HG03460 (cell line): ENCODE measurements around the gene DNAJC18.

ENCODE experiments used
- ATAC-seq: cut with Tn5 transposase; IDR thresholded peaks from one replicate; pipeline ENCODE4 v1.9.1; 2021; ENCODE audit not compliant: unreplicated experiment

The DNAJC18 gene

GRCh38 chr5:139406963-139407362, 32.4 kb downstream of the DNAJC18 start:
- no peak for ATAC-seq

DNA sequence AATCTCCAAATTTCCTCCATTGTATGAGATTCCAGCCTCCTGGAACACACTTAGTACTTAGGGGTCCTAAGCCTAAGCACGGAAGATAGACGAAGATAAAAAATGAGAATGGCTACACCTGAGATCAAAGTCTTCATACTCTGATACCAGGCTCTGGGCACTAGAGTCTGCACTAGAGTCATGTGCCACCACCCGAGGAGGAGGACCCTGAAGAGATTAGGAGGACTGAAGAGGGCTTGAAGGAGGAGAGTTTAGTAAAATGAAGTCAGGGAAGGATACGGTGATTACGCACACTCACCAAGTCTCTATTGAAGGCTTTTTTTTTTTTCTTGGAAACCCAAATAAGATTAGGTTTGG, 34.9 kb downstream of the DNAJC18 start:
- no peak for ATAC-seq

- ATAC-seq: peak; percentile 80
Observed at GRCh38 chr5:139403787-139404483, 35.4 kb downstream of the DNAJC18 start, which contains the start of gene SPATA24. Gene SPATA24, minus strand, starts transcription at chr5:139404089. Its CDS starts 29 bp downstream, at chr5:139404060.

- no peak for ATAC-seq
Observed at GRCh38 chr5:139403418-139403786, 35.9 kb downstream of the DNAJC18 start.

DNA sequence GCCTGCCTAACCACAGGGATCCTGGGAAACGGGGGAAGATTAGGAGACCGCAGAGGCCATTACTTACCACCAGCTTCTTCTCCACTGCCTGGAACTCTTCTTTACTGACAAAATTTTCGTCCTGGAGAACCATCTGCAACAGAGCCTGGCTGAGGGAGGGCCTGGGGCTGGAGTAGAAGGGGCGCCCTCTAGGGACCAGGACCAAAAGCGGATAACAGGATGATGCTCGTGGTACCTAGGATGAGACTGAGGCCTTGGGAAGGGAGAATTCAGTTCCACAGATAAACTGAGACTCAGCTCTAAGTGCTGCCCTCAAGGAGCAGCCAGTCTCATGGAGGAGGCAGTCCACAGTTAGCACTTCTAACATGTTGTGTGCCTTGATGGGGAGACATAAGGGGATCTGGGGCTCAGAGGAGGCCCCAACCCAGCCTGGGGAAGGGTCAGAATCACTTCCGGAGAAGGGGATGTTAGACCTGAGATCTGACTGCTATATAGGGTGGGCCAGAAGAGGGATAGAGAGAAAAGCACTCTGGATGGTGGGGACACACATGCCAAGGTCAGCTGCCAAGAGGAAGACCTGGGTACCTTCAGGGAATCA, 36.7 kb downstream of the DNAJC18 start:
- ATAC-seq: no peak

GRCh38 chr5:139401546-139401945, 37.8 kb downstream of the DNAJC18 start:
- no peak for ATAC-seq

- ATAC-seq: no peak
Observed at GRCh38 chr5:139399501-139400121, 39.7 kb downstream of the DNAJC18 start.

DNA sequence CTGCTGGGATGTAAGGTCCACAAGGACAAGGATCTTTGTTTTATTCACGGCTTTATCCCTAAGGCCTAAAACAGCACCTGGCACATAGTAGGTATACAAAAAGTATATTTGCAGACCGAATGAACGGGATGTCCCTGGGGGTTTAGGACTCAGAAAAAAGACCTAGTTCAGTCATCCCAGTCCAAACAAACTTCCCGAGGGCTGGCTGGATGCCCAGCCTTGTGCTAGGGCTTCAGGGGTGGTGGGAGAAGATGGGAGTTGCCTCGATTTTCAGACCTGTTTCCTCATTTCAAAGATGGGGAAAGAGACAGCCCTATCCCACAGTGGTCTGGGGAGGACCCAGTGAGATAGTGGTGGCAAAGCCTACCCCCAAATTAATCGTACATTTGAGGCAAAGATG, 41.4 kb downstream of the DNAJC18 start:
- no peak for ATAC-seq

DNA sequence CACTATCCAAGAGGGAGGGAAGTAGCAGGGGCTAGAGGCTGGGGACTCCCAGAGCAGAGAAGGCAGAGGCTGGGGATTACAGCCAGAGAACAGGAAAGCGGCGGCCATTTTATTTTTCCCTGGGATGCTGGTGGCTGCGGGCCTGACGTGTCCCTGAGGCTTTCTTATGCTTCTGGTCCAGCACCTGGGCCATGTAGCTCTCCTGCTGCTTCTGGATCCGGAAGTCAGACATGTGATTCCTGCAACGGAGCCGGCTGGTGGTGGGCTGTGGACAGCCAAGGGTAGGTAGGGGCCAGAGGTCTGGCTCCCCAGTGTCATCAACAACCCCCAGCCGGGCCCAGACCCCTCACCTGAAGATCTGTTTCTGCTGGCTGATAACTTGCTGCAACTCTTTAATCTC, 42.6 kb downstream of the DNAJC18 start:
- no peak for ATAC-seq

DNA sequence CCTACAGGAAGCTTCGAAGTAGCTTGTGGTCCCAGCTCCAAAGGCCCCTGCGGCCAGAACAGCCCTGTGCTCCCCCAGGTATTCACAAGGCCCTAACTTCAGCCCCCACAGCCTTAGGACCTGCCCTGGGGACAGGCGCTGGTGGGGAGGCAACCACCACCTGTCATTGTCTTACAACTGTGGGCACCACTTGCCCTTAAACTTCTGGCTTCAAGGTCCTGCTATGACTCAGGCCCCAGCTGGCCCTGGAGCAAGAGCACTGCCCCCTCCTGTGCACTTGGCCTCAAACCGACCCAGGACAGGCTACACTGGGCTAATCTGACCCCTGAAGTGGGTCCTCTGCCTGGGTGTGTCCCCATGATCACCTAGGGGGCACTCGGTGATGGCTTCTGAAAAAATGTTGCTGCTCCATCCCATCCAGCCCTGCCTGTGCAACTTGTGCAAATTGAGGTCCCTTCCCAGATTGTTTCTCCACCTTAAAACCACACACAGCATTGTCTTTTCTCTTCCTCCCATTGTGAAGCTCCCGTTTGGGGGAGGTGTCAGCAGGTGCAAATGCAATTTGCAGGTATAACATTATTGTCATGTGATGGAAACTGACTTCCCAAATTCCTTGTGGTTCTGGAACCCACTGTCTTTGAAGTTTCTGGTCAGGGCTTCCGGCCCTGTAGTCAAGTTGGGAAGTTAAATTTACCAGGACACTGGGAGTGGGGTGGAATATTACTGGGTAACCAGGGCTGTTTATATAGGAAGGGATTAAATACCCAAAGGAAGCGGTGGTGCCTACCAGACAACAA, 43.3 kb downstream of the DNAJC18 start:
- no peak for ATAC-seq

DNA sequence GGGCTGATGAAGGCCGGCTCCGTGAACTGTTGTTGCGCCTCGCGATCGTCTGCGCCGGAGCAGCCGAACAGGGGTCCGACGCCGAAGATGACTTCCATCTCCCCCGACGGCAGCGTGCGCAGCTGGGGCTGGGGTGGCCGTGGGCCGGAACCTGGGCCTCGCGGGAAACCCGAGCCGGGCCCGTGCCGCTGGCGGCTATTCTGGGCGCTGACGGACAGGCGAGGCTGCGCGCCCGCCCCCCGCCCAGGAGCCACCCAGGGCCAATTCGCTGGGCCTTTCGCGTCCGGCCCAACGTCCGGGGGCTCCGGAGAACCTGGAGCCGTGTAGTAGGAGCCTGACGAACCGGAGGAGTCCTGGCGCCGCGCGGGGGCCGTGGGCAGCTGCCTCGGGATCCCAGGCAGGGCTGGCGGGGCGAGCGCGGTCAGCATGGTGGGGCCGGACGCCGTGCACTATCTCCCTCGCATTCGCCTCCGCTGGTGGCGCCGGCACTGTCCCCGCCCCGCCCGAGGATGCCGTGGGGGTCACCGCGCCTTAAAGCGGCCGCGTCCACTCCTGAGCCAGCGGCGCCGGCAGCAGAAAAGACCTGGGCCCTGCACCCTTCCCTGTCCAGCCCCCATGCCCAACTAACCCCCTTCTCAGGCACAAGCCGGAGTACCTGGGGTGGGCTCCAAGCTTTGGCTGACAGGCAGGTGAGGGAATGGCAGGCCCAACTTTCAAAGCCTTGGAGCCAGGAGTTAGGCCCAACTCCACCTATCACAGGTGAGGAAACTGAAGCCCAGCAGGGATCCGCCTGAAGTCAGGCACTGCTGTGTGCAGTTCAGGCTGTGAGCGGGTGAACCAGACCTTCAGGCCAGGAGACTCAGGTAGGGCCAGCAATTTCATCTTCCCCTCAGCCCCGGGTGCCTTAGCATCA, 44.4 kb downstream of the DNAJC18 start, which contains the start of gene PROB1:
Gene PROB1 (minus strand): TSS at position 451 of the 913 bp plus-strand sequence. CDS start 23 bp downstream, at position 428.
- ATAC-seq: no peak

DNA sequence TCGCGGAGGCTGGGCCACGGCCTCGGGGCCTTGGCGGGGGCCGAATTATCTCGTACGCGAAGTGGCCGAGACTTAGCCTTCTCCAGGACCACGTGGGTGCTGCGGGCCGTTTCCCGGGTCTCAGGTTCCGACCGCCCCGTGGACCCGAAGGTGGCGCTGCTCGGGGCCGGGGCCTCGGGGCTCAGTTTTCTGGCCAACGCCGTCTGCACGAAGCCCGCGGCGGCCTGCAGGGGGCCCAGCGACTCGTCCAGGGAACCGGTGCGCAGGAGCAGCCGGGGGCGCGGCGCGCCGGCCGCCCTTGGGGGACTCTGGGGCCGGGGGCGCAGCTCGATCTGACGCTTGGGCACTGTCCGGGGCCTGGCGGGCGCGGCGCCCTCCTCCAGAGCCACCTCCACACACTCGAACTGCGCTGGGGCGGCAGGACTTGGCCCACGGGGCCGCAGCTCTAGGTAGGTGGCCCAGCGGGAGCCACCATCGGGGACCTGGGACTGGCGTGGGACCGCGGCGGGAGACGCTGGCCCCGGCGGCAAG, 45.1 kb downstream of the DNAJC18 start:
- no peak for ATAC-seq

- no peak for ATAC-seq
Observed at GRCh38 chr5:139393497-139394122, 45.7 kb downstream of the DNAJC18 start.

- peak; percentile 39 for ATAC-seq
Observed at GRCh38 chr5:139392678-139393496, 46.4 kb downstream of the DNAJC18 start.

GRCh38 chr5:139392324-139392677, 47.0 kb downstream of the DNAJC18 start:
- ATAC-seq: peak; percentile 3

- no peak for ATAC-seq
Observed at GRCh38 chr5:139391570-139392323, 47.6 kb downstream of the DNAJC18 start.

- no peak for ATAC-seq
Observed at GRCh38 chr5:139390639-139391569, 48.4 kb downstream of the DNAJC18 start.
